Suprapubic skin (tissue), 3 donors: ENCODE measurements around the gene SLC7A10.

Experiments used
- CTCF ChIP-seq, 2 donors: fragments of 200-600 bp in 1 of 2; fragments of 450-650 bp in 1 of 2; sonication (generic) in 1 of 2; IDR thresholded peaks; one replicate each; pipeline ENCODE4 v1.5.1; 2016 to 2019; ENCODE audit warnings: antibody characterized with exemption in 2 of 2, mild to moderate bottlenecking in 1 of 2, moderate library complexity in 1 of 2
- POLR2A ChIP-seq, 2 donors: fragments of 450-650 bp; IDR thresholded peaks; one replicate each; pipeline ENCODE4 v1.6.1; 2017; ENCODE audit warnings: antibody characterized with exemption in 2 of 2, mild to moderate bottlenecking in 2 of 2, moderate library complexity in 2 of 2

GRCh38 chr19:33254245-33254824 is 28.7 kb upstream of the SLC7A10 start:
- TF ChIP-seq CTCF (IDR thresholded peaks at IDR 0.05) = no peak
- no peak for TF ChIP-seq POLR2A (IDR thresholded peaks at IDR 0.05)
